GM13977 (cell line): Measurements from ENCODE around the gene KLF15.

ENCODE experiments used
- DNase-seq: peaks from one replicate; pipeline ENCODE4 v3.0.0; 2012; ENCODE audit warnings: low spot score
- CTCF ChIP-seq: IDR thresholded peaks from 2 replicates; pipeline ENCODE4 v1.5.1; 2012; ENCODE audit warnings: mild to moderate bottlenecking, control low read depth; ENCODE audit not compliant: insufficient read depth; ENCODE audit errors: extremely low read depth, missing control alignments
- in situ Hi-C: fragments of 300-500 bp; cut with MboI; formaldehyde crosslinking; loops from one replicate; pipeline ENCODE4 v1.12.0; 2022; ENCODE audit warnings: low sequenced_read_pairs, low pct_unique_long_range_greater_than_20kb, mixed read lengths, inconsistent platforms; ENCODE audit not compliant: unreplicated experiment

KLF15 gene

DNA sequence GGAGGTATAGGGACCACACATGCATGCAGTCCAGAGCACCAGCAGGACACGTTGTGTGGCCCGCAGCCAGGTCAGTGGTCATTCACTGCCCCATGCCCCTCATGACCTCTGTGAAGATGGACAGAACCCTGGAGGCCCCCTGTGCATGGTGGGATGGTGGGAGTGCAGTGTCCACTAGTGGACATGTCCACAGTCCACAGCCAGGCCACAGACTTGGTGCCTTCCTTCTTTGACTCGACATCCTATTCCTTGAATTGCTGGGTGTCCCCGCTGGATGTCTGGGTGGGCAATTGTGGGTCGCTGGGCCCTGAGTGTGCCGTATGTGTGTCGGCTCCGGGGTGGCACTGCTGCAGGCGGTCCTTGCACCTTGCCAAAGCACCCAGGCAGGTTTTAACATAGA lies 35.7 kb downstream of the KLF15 start:
- no peak for TF ChIP-seq CTCF
- no peak for DNase-seq
- in situ Hi-C loops: no loop called here

GRCh38 chr3:126320517-126321293 lies 36.5 kb downstream of the KLF15 start:
- in situ Hi-C loops: no loop called here
- no peak for DNase-seq
- TF ChIP-seq CTCF: no peak

GRCh38 chr3:126319701-126320295 lies 37.4 kb downstream of the KLF15 start:
- in situ Hi-C loops: no loop called here
- no peak for TF ChIP-seq CTCF
- no peak for DNase-seq

- no peak for DNase-seq
- in situ Hi-C loops: no loop called here
- TF ChIP-seq CTCF: no peak
Measured at GRCh38 chr3:126317029-126317996, 39.9 kb downstream of the KLF15 start.

- in situ Hi-C loops: no loop called here
- no peak for TF ChIP-seq CTCF
- DNase-seq: no peak
Measured at GRCh38 chr3:126316501-126316939, 40.7 kb downstream of the KLF15 start.

DNA sequence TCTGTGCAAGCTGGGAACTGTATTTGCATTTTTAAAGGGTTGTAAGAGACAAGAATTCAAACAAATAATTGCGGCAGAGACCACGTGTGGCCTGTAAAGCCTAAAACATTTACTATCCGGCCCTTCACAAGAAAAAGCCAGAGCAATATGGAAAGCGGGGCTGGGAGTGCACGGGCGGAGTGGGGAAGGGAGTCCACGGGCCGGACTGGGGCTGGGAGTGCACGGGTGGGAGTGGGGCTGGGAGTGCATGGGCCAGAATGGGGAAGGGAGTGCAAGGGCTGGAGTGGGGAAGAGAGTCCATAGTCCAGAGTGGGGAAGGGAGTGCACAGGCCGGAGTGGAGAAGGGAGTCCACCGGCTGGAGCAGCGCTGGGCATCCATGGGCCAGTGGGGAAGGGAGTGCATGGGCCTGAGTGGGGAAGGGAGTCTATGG lies 41.2 kb downstream of the KLF15 start:
- in situ Hi-C loops: no loop called here
- DNase-seq: no peak
- no peak for TF ChIP-seq CTCF
